ENCODE data around the gene FCAMR.
A peak's percentile ranks its signal among the peaks of the same experiment; 100 is the strongest.

The FCAMR gene

GRCh38 chr1:207009182-207009850, 39.1 kb upstream of the FCAMR start:
- no peak for DNase-seq (ENCODE audit: low read depth, low spot score)
- Histone ChIP-seq H3K36me3 (ENCODE audit: control insufficient read depth, insufficient read depth, low read length) (no peaks in the 10 kb centered on the region), H3K27ac (ENCODE audit: low read length) (no peak overlapping the region), H3K9me3 (ENCODE audit: control insufficient read depth, insufficient read depth, low read length) (no peaks in the 10 kb centered on the region), H3K4me1 (ENCODE audit: control insufficient read depth, insufficient read depth, low read length) (no peaks in the 10 kb centered on the region), H3K4me3 (ENCODE audit: low read length) (no peak overlapping the region), H3K27me3 (ENCODE audit: control insufficient read depth, insufficient read depth, low read length) (no peaks in the 10 kb centered on the region)
- WGBS (ENCODE audit: insufficient coverage, insufficient read length) = no CpG with 5 or more reads among the region's 10 CpGs

- no CpG with 5 or more reads among the region's 5 CpGs for WGBS (ENCODE audit: insufficient coverage, insufficient read length)
- H3K27me3 ChIP-seq (ENCODE audit: control insufficient read depth, insufficient read depth, low read length) = no peaks in the 10 kb centered on the region
- no peaks in the 10 kb centered on the region for H3K36me3 ChIP-seq (ENCODE audit: control insufficient read depth, insufficient read depth, low read length)
- no peak overlapping the region for H3K4me3 ChIP-seq (ENCODE audit: low read length)
- H3K9me3 ChIP-seq (ENCODE audit: control insufficient read depth, insufficient read depth, low read length) = no peaks in the 10 kb centered on the region
- no peak overlapping the region for H3K27ac ChIP-seq (ENCODE audit: low read length)
- no peak for DNase-seq (ENCODE audit: low read depth, low spot score)
- H3K4me1 ChIP-seq (ENCODE audit: control insufficient read depth, insufficient read depth, low read length) = no peaks in the 10 kb centered on the region; the same call in 1 of the 2 replicates
These were observed 37.2 kb upstream of the FCAMR start for GRCh38 chr1:207007352-207008033.

- no peak overlapping the region for H3K27ac ChIP-seq (ENCODE audit: low read length)
- no CpG with 5 or more reads among the region's 3 CpGs for WGBS (ENCODE audit: insufficient coverage, insufficient read length)
These were observed 36.7 kb upstream of the FCAMR start for GRCh38 chr1:207006914-207007313.

GRCh38 chr1:207006083-207006482, 35.8 kb upstream of the FCAMR start:
- Histone ChIP-seq H3K4me3 (ENCODE audit: low read length) (no peak overlapping the region), H3K27ac (ENCODE audit: low read length) (no peak overlapping the region), H3K36me3 (ENCODE audit: control insufficient read depth, insufficient read depth, low read length) (no peaks in the 10 kb centered on the region), H3K27me3 (ENCODE audit: control insufficient read depth, insufficient read depth, low read length) (no peaks in the 10 kb centered on the region), H3K4me1 (ENCODE audit: control insufficient read depth, insufficient read depth, low read length) (no peaks in the 10 kb centered on the region; the same call in 1 of the 2 replicates), H3K9me3 (ENCODE audit: control insufficient read depth, insufficient read depth, low read length) (no peaks in the 10 kb centered on the region)
- no CpG with 5 or more reads among the region's 3 CpGs for WGBS (ENCODE audit: insufficient coverage, insufficient read length)
- no peak for DNase-seq (ENCODE audit: low read depth, low spot score)

More at GRCh38 chr1:207006914-207007313, 36.7 kb upstream of the FCAMR start:
- Histone ChIP-seq H3K4me3 (ENCODE audit: low read length) (no peak overlapping the region), H3K27me3 (ENCODE audit: control insufficient read depth, insufficient read depth, low read length) (no peaks in the 10 kb centered on the region), H3K36me3 (ENCODE audit: control insufficient read depth, insufficient read depth, low read length) (no peaks in the 10 kb centered on the region), H3K9me3 (ENCODE audit: control insufficient read depth, insufficient read depth, low read length) (no peaks in the 10 kb centered on the region), H3K4me1 (ENCODE audit: control insufficient read depth, insufficient read depth, low read length) (no peaks in the 10 kb centered on the region; the same call in 1 of the 2 replicates)
- no peak for DNase-seq (ENCODE audit: low read depth, low spot score)

GRCh38 chr1:207004931-207005830, 34.9 kb upstream of the FCAMR start:
- Histone ChIP-seq H3K27ac (ENCODE audit: low read length) (no peak overlapping the region), H3K4me1 (ENCODE audit: control insufficient read depth, insufficient read depth, low read length) (no peaks in the 10 kb centered on the region; the same call in 1 of the 2 replicates), H3K36me3 (ENCODE audit: control insufficient read depth, insufficient read depth, low read length) (no peaks in the 10 kb centered on the region), H3K4me3 (ENCODE audit: low read length) (no peak overlapping the region; the same call in 1 of the 2 replicates), H3K9me3 (ENCODE audit: control insufficient read depth, insufficient read depth, low read length) (no peaks in the 10 kb centered on the region), H3K27me3 (ENCODE audit: control insufficient read depth, insufficient read depth, low read length) (no peaks in the 10 kb centered on the region)
- WGBS (ENCODE audit: insufficient coverage, insufficient read length) = 100% methylated on average over 1 of the region's 9 CpGs
- DNase-seq (ENCODE audit: low read depth, low spot score) = peak; percentile 77

- Histone ChIP-seq H3K27ac (ENCODE audit: low read length) (no peak overlapping the region), H3K9me3 (ENCODE audit: control insufficient read depth, insufficient read depth, low read length) (no peaks in the 10 kb centered on the region), H3K27me3 (ENCODE audit: control insufficient read depth, insufficient read depth, low read length) (no peaks in the 10 kb centered on the region; the same call in 1 of the 2 replicates), H3K36me3 (ENCODE audit: control insufficient read depth, insufficient read depth, low read length) (no peaks in the 10 kb centered on the region), H3K4me3 (ENCODE audit: low read length) (no peak overlapping the region), H3K4me1 (ENCODE audit: control insufficient read depth, insufficient read depth, low read length) (no peaks in the 10 kb centered on the region; the same call in 1 of the 2 replicates)
- WGBS (ENCODE audit: insufficient coverage, insufficient read length) = no CpG with 5 or more reads among the region's 4 CpGs
- no peak for DNase-seq (ENCODE audit: low read depth, low spot score)
These were observed 33.0 kb upstream of the FCAMR start for GRCh38 chr1:207003210-207003609.

GRCh38 chr1:207002724-207003146, 32.5 kb upstream of the FCAMR start:
- Histone ChIP-seq H3K9me3 (ENCODE audit: control insufficient read depth, insufficient read depth, low read length) (no peaks in the 10 kb centered on the region), H3K36me3 (ENCODE audit: control insufficient read depth, insufficient read depth, low read length) (no peaks in the 10 kb centered on the region), H3K4me3 (ENCODE audit: low read length) (no peak overlapping the region), H3K4me1 (ENCODE audit: control insufficient read depth, insufficient read depth, low read length) (no peaks in the 10 kb centered on the region; the same call in 1 of the 2 replicates), H3K27ac (ENCODE audit: low read length) (no peak overlapping the region), H3K27me3 (ENCODE audit: control insufficient read depth, insufficient read depth, low read length) (no peaks in the 10 kb centered on the region; the same call in 1 of the 2 replicates)
- no peak for DNase-seq (ENCODE audit: low read depth, low spot score)
- WGBS (ENCODE audit: insufficient coverage, insufficient read length) = no CpG with 5 or more reads among the region's 1 CpG

GRCh38 chr1:207001492-207002245, 31.4 kb upstream of the FCAMR start:
- no CpG with 5 or more reads among the region's 5 CpGs for WGBS (ENCODE audit: insufficient coverage, insufficient read length)
- no peak for DNase-seq (ENCODE audit: low read depth, low spot score)
- H3K4me1 ChIP-seq (ENCODE audit: control insufficient read depth, insufficient read depth, low read length) = no peaks in the 10 kb centered on the region; the same call in 1 of the 2 replicates
- no peak overlapping the region for H3K4me3 ChIP-seq (ENCODE audit: low read length)
- H3K27me3 ChIP-seq (ENCODE audit: control insufficient read depth, insufficient read depth, low read length) = no peaks in the 10 kb centered on the region; the same call in 1 of the 2 replicates
- no peak overlapping the region for H3K27ac ChIP-seq (ENCODE audit: low read length)
- H3K36me3 ChIP-seq (ENCODE audit: control insufficient read depth, insufficient read depth, low read length) = no peaks in the 10 kb centered on the region
- H3K9me3 ChIP-seq (ENCODE audit: control insufficient read depth, insufficient read depth, low read length) = no peaks in the 10 kb centered on the region

- H3K27ac ChIP-seq (ENCODE audit: low read length) = no peak overlapping the region
- no peak overlapping the region for H3K4me3 ChIP-seq (ENCODE audit: low read length)
- H3K9me3 ChIP-seq (ENCODE audit: control insufficient read depth, insufficient read depth, low read length) = no peaks in the 10 kb centered on the region
- no CpG with 5 or more reads among the region's 5 CpGs for WGBS (ENCODE audit: insufficient coverage, insufficient read length)
- H3K27me3 ChIP-seq (ENCODE audit: control insufficient read depth, insufficient read depth, low read length) = no peaks in the 10 kb centered on the region; the same call in 1 of the 2 replicates
- no peaks in the 10 kb centered on the region for H3K36me3 ChIP-seq (ENCODE audit: control insufficient read depth, insufficient read depth, low read length)
- DNase-seq (ENCODE audit: low read depth, low spot score) = no peak
- no peaks in the 10 kb centered on the region; the same call in 1 of the 2 replicates for H3K4me1 ChIP-seq (ENCODE audit: control insufficient read depth, insufficient read depth, low read length)
These were observed 30.5 kb upstream of the FCAMR start for GRCh38 chr1:207000651-207001291.

Data from iPS DF 6.9 (cell line).